Fibroblast of skin of abdomen (primary cell): ENCODE measurements around the gene SMCHD1.
"Not testable (repeated sequence)": the region's sequence is repeated elsewhere in the genome, so short reads cannot be mapped to it uniquely, and the experiment has no call there.

Experiments used
- DNase-seq: peaks from one replicate; pipeline ENCODE4 v3.0.0-alpha.2; 2013

SMCHD1 gene

GRCh38 chr18:2717407-2717806, 61.9 kb downstream of the SMCHD1 start:
- DNase-seq = no peak

- DNase-seq = no peak
Observed at GRCh38 chr18:2719040-2719439, 63.5 kb downstream of the SMCHD1 start.

- DNase-seq = no peak
Observed at GRCh38 chr18:2723207-2723606, 67.7 kb downstream of the SMCHD1 start.

GRCh38 chr18:2729757-2730156, 74.2 kb downstream of the SMCHD1 start:
- DNase-seq = no peak

GRCh38 chr18:2736823-2737222, 81.3 kb downstream of the SMCHD1 start:
- no peak for DNase-seq

- not testable (repeated sequence) for DNase-seq
Observed at GRCh38 chr18:2740082-2740481, 84.6 kb downstream of the SMCHD1 start.

GRCh38 chr18:2746274-2746673, 90.7 kb downstream of the SMCHD1 start:
- no peak for DNase-seq

- no peak for DNase-seq
Observed at GRCh38 chr18:2758309-2758708, 102.8 kb downstream of the SMCHD1 start.

GRCh38 chr18:2774669-2775068, 119.1 kb downstream of the SMCHD1 start:
- DNase-seq = no peak

- DNase-seq = no peak
Observed at GRCh38 chr18:2776601-2777000, 121.1 kb downstream of the SMCHD1 start.

- DNase-seq = no peak
Observed at GRCh38 chr18:2777241-2777640, 121.7 kb downstream of the SMCHD1 start.

- DNase-seq = no peak
Observed at GRCh38 chr18:2780750-2781149, 125.2 kb downstream of the SMCHD1 start.

- DNase-seq = no peak
Observed at GRCh38 chr18:2787225-2787624, 131.7 kb downstream of the SMCHD1 start.

- DNase-seq = no peak
Observed at GRCh38 chr18:2792395-2792794, 136.9 kb downstream of the SMCHD1 start.

GRCh38 chr18:2794159-2794558, 138.6 kb downstream of the SMCHD1 start:
- no peak for DNase-seq

- no peak for DNase-seq
Observed at GRCh38 chr18:2797951-2798350, 142.4 kb downstream of the SMCHD1 start.

GRCh38 chr18:2799369-2799768, 143.8 kb downstream of the SMCHD1 start:
- DNase-seq = no peak

GRCh38 chr18:2805970-2806943, 150.7 kb downstream of the SMCHD1 start:
- peak; percentile 41 for DNase-seq

- DNase-seq = not testable (repeated sequence)
Observed at GRCh38 chr18:2808640-2809039, 153.1 kb downstream of the SMCHD1 start.

- DNase-seq = not testable (repeated sequence)
Observed at GRCh38 chr18:2809666-2810183, 154.2 kb downstream of the SMCHD1 start.

GRCh38 chr18:2811416-2811815, 155.9 kb downstream of the SMCHD1 start:
- no peak for DNase-seq

GRCh38 chr18:2814928-2815327, 159.4 kb downstream of the SMCHD1 start:
- DNase-seq = no peak

- no peak for DNase-seq
Observed at GRCh38 chr18:2818281-2818680, 162.8 kb downstream of the SMCHD1 start.

- DNase-seq = no peak
Observed at GRCh38 chr18:2821695-2822094, 166.2 kb downstream of the SMCHD1 start.
